Mucosa of descending colon (tissue), 3 donors: ENCODE results near the gene SLC25A4. TPM values are rescaled to one million over a fixed set of nuclear protein-coding genes. Genes with fewer than 3 reads are reported as not detected.

ENCODE experiments used
- ATAC-seq: fragments of 200-7000 bp; cut with Tn5 transposase; one replicate; pipeline ENCODE4 v1.9.1; 2020; ENCODE audit warnings: mild to moderate bottlenecking, moderate library complexity
- DNase-seq, 3 donors: peaks; one replicate each; pipeline ENCODE4 v3.0.0-alpha.2; 2020
- H3K36me3 ChIP-seq: fragments of 200-600 bp; one replicate; pipeline ENCODE4 v1.8.0; 2021; ENCODE audit warnings: low read depth, mild to moderate bottlenecking
- H3K4me1 ChIP-seq: fragments of 200-600 bp; one replicate; pipeline ENCODE4 v1.8.0; 2021; ENCODE audit warnings: low read depth, mild to moderate bottlenecking
- H3K4me3 ChIP-seq: fragments of 200-600 bp; one replicate; pipeline ENCODE4 v1.8.0; 2021; ENCODE audit warnings: mild to moderate bottlenecking
- H3K9me3 ChIP-seq: fragments of 200-600 bp; one replicate; pipeline ENCODE4 v1.8.0; 2021; ENCODE audit warnings: mild to moderate bottlenecking
- CTCF ChIP-seq: fragments of 200-600 bp; IDR thresholded peaks from one replicate; pipeline ENCODE4 v1.8.0; 2022; ENCODE audit warnings: antibody characterized with exemption, mild to moderate bottlenecking
- intact Hi-C, 2 donors: fragments of 100-400 bp; cut with DNase I in 1 of 2; cut with micrococcal nuclease in 1 of 2; formaldehyde crosslinking; loops; one replicate each; pipeline versions ENCODE4 v1.11.0 to v1.11.1; 2022; cut with DNase I, micrococcal nuclease
- total RNA-seq, 3 donors: library from RNA; stranded (reverse); fragmentation: NEBNext Ultra II Directional in 2 of 3; extraction: Animal tissue kit (Norgen Biotek cat#: 25700) in 2 of 3; gene quantifications; one replicate each; pipeline versions ENCODE4 v1.2.1 to v1.2.4, GENCODE V29; 2021 to 2023
- donor health status: DM: no; HTN: no; CAD: no; lungs with moderate emphysema.
- donor health status: DM: no; HTN: no; CAD: no.
- donor health status: DM: no; HTN: yes; CAD: no.

Gene SLC25A4
- total RNA-seq, 3 donors from 2014 or later, result 30.6 to 115 (median 31.9) TPM

- Histone ChIP-seq H3K36me3 (no peaks in the 10 kb centered on the region), H3K9me3 (no peaks in the 10 kb centered on the region), H3K4me1 (peaks cover 7% of the 10 kb centered on the region), H3K4me3 (no peak overlapping the region)
- ATAC-seq (no peak), DNase-seq (no peak)
- intact Hi-C loops, result no loop called here
- TF ChIP-seq CTCF, result no peak
Measured at GRCh38 chr4:185122681-185123345, 20.3 kb upstream of the SLC25A4 start.

GRCh38 chr4:185124006-185124405 lies 19.1 kb upstream of the SLC25A4 start:
- no peak for DNase-seq
- intact Hi-C loops, result no loop called here
- ATAC-seq, result no peak
- Histone ChIP-seq H3K36me3 (no peaks in the 10 kb centered on the region), H3K4me1 (peaks cover 16% of the 10 kb centered on the region), H3K9me3 (no peaks in the 10 kb centered on the region), H3K4me3 (no peak overlapping the region)
- no peak for TF ChIP-seq CTCF

- intact Hi-C loops, result no loop called here
- Histone ChIP-seq H3K36me3 (no peaks in the 10 kb centered on the region), H3K4me3 (no peak overlapping the region), H3K9me3 (no peaks in the 10 kb centered on the region), H3K4me1 (peaks cover 16% of the 10 kb centered on the region)
- peak; percentile 52 for ATAC-seq
- no peak for TF ChIP-seq CTCF
- peak in 1 of 3 donors; percentile 35 for DNase-seq
Measured at GRCh38 chr4:185127021-185127925, 15.8 kb upstream of the SLC25A4 start.

GRCh38 chr4:185128272-185129119 lies 14.6 kb upstream of the SLC25A4 start:
- ATAC-seq, result peak; percentile 65
- Histone ChIP-seq H3K36me3 (no peaks in the 10 kb centered on the region), H3K4me3 (no peak overlapping the region), H3K9me3 (no peaks in the 10 kb centered on the region), H3K4me1 (peaks cover 16% of the 10 kb centered on the region)
- intact Hi-C loops, result no loop called here
- DNase-seq, result peak in 2 of 3 donors; percentile 17 to 34
- TF ChIP-seq CTCF, result no peak

GRCh38 chr4:185134307-185134869 lies 8.7 kb upstream of the SLC25A4 start:
- Histone ChIP-seq H3K36me3 (no peaks in the 10 kb centered on the region), H3K4me3 (no peak overlapping the region), H3K9me3 (no peaks in the 10 kb centered on the region), H3K4me1 (no peaks in the 10 kb centered on the region)
- ATAC-seq, result peak; percentile 66
- no peak for DNase-seq
- peak; percentile 52 for TF ChIP-seq CTCF
- intact Hi-C loops, result loop anchor here (5.0 to 10.0 kb wide), 2 partner anchors 90 to 92 kb away; no protein-coding TSS in a partner anchor
